Psoas muscle (tissue), 8 donors: ENCODE measurements around the gene PGBD1. TPM values are rescaled to one million over a fixed set of nuclear protein-coding genes. Genes with fewer than 3 reads are reported as not detected.

Experiments
- ATAC-seq, 4 donors: fragments of 200-7000 bp; cut with Tn5 transposase; one replicate each; pipeline ENCODE4 v1.9.1; 2020; ENCODE audit warnings: moderate library complexity in 3 of 4, mild to moderate bottlenecking in 2 of 4
- DNase-seq, 2 donors: peaks; one replicate each; pipeline ENCODE4 v3.0.0-alpha.2; 2020
- H3K27ac ChIP-seq: fragments of 200-600 bp; one replicate; pipeline ENCODE4 v1.8.0; 2022
- H3K27me3 ChIP-seq, 3 donors: fragments of 200-600 bp in 1 of 3; one replicate each; pipeline versions ENCODE4 v1.6.1 to v1.8.0; 2013 to 2022; ENCODE audit warnings: low read length in 2 of 3, mild to moderate bottlenecking in 2 of 3, moderate library complexity in 1 of 3; ENCODE audit not compliant: insufficient read depth in 3 of 3
- H3K36me3 ChIP-seq, 2 donors: fragments of 200-600 bp in 1 of 2; one replicate each; pipeline versions ENCODE4 v1.6.1 to v1.8.0; 2013 to 2022; ENCODE audit warnings: low read depth in 1 of 2, mild to moderate bottlenecking in 1 of 2, moderate library complexity in 1 of 2; ENCODE audit not compliant: insufficient read depth in 1 of 2
- H3K4me1 ChIP-seq: fragments of 200-600 bp; one replicate; pipeline ENCODE4 v1.8.0; 2022
- H3K4me3 ChIP-seq: fragments of 200-600 bp; one replicate; pipeline ENCODE4 v1.8.0; 2022; ENCODE audit warnings: mild to moderate bottlenecking
- H3K9me3 ChIP-seq: fragments of 200-600 bp; one replicate; pipeline ENCODE4 v1.8.0; 2022
- CTCF ChIP-seq: fragments of 200-600 bp; IDR thresholded peaks from one replicate; pipeline ENCODE4 v1.8.0; 2022; ENCODE audit warnings: antibody characterized with exemption
- WGBS, 3 donors: extraction: QIAGEN DNeasy Blood & Tissue Kit; methylation state at CpG; one replicate each; pipeline versions ENCODE4 v1.1.6 to v1.1.7; 2013; 5-methylcytosine and 5-hydroxymethylcytosine counted together
- intact Hi-C, 2 donors: fragments of 100-400 bp; cut with DNase I; formaldehyde crosslinking; loops; one replicate each; pipeline versions ENCODE4 v1.11.0 to v1.14.2; 2022
- polyA plus RNA-seq, 3 donors: library from polyadenylated mRNA; stranded (reverse); fragments of 200-250 nt; gene quantifications; one replicate each; pipeline ENCODE4 v1.2.3, GENCODE V29; 2013
- total RNA-seq, 4 donors: library from RNA; stranded (reverse); fragmentation: NEBNext Ultra II Directional in 2 of 4; extraction: Animal tissue kit (Norgen Biotek cat#: 25700) in 2 of 4; gene quantifications; one replicate each; pipeline versions ENCODE4 v1.2.1 to v1.2.4, GENCODE V29; 2021 to 2023
- donor health status: healthy with polysubstance abuse.
- donor health status: DM: no; HTN: no; CAD: no; lungs with moderate emphysema.
- donor health status: Bipolar disorder and iron deficiency.
- donor health status: healthy.
- donor health status: DM: yes; HTN: yes; CAD: no.
- donor health status: DM: no; HTN: no; CAD: no.
- donor health status: DM: no; HTN: no; CAD: no.
- donor health status: DM: yes; HTN: yes; CAD: no.

Gene PGBD1
- total and polyA plus RNA-seq, 7 donors: 0.62 to 2.6 (median 1.2) TPM

GRCh38 chr6:28274888-28275287 lies 6.5 kb upstream of the PGBD1 start:
- ATAC-seq (no peak), DNase-seq (no peak)
- peaks cover 5 to 73% of the 10 kb centered on the region in 2 donors for H3K36me3 ChIP-seq
- no peak for TF ChIP-seq CTCF
- H3K27me3 ChIP-seq: no peaks in the 10 kb centered on the region
- intact Hi-C loops: no loop called here
- no peaks in the 10 kb centered on the region for H3K9me3 ChIP-seq
- no peaks in the 10 kb centered on the region for H3K4me1 ChIP-seq
- H3K27ac ChIP-seq: no peak overlapping the region
- no peak overlapping the region for H3K4me3 ChIP-seq

- no peaks in the 10 kb centered on the region for H3K4me1 ChIP-seq
- H3K4me3 ChIP-seq: no peak overlapping the region
- no peak for DNase-seq
- H3K27me3 ChIP-seq: no peaks in the 10 kb centered on the region
- intact Hi-C loops: no loop called here
- H3K9me3 ChIP-seq: peaks cover under 1% of the 10 kb centered on the region
- no peak for ATAC-seq
- H3K27ac ChIP-seq: no peak overlapping the region
- no peak for TF ChIP-seq CTCF
- WGBS, 3 donors: 67 to 81% (median 79%) methylated on average over 3 of the region's 3 CpGs
- H3K36me3 ChIP-seq: peaks cover 5 to 54% of the 10 kb centered on the region in 2 donors
These were observed 3.6 kb upstream of the PGBD1 start for GRCh38 chr6:28277746-28278145.

GRCh38 chr6:28280595-28281287 lies 631 bp upstream of the PGBD1 start:
- no peak overlapping the region for H3K27ac ChIP-seq
- H3K4me1 ChIP-seq: no peaks in the 10 kb centered on the region
- peaks cover 5% of the 10 kb centered on the region for H3K9me3 ChIP-seq
- intact Hi-C loops: loop anchor here in 1 of 2 donors (5.0 kb wide), 1 partner anchor 57 kb away; the partner anchor contains the start of gene ZSCAN31
- H3K4me3 ChIP-seq: peak overlapping the region; percentile 76
- WGBS, 3 donors: 36 to 47% (median 41%) methylated on average over 3 of the region's 3 CpGs
- no peak for TF ChIP-seq CTCF
- DNase-seq: no peak
- H3K36me3 ChIP-seq: peaks cover 5 to 45% of the 10 kb centered on the region in 2 donors
- H3K27me3 ChIP-seq: no peaks in the 10 kb centered on the region
- ATAC-seq: no peak

GRCh38 chr6:28282926-28283325 lies 1.6 kb downstream of the PGBD1 start:
- H3K36me3 ChIP-seq: peaks cover 3 to 45% of the 10 kb centered on the region in 2 donors
- no peak overlapping the region for H3K4me3 ChIP-seq
- H3K4me1 ChIP-seq: no peaks in the 10 kb centered on the region
- no peaks in the 10 kb centered on the region for H3K27me3 ChIP-seq
- ATAC-seq (no peak), DNase-seq (no peak)
- TF ChIP-seq CTCF: no peak
- H3K27ac ChIP-seq: no peak overlapping the region
- peaks cover 5% of the 10 kb centered on the region for H3K9me3 ChIP-seq
- intact Hi-C loops: loop anchor here in 1 of 2 donors (5.0 kb wide), 1 partner anchor 54 kb away; the partner anchor contains the start of gene ZSCAN31
- WGBS, 3 donors: 99 to 100% (median 100%) methylated on average over 2 of the region's 2 CpGs

- Histone ChIP-seq H3K4me1 (no peaks in the 10 kb centered on the region), H3K27me3 (no peaks in the 10 kb centered on the region), H3K4me3 (no peak overlapping the region), H3K27ac (no peak overlapping the region), H3K9me3 (no peaks in the 10 kb centered on the region), H3K36me3 (peaks cover 3 to 47% of the 10 kb centered on the region in 2 donors)
- DNase-seq (no peak), ATAC-seq (no peak)
- intact Hi-C loops: no loop called here
- no peak for TF ChIP-seq CTCF
These were observed 10.2 kb downstream of the PGBD1 start for GRCh38 chr6:28291573-28291972.
